ENCODE results near the gene PRELID2.

The PRELID2 gene

DNA sequence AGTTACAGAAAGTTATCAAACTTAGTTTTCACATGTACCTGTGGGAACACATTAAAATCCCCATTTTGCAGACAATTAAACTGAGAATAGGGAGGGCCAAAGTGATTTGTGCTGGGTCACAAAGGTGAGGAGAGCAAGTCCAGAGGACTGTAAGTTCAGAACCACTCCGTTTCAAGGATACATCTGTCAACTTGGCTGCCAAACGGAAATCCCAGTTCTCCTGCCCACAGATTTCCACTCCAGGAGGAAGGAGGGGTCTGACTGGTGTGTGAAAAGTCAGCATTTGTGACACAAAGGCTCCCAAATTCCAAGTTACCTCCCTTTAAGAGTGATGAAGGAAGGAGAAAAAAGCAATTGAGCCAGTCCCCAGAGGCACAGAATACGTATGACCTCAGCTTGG lies 42.3 kb downstream of the PRELID2 start:
- DNase-seq = no peak

DNA sequence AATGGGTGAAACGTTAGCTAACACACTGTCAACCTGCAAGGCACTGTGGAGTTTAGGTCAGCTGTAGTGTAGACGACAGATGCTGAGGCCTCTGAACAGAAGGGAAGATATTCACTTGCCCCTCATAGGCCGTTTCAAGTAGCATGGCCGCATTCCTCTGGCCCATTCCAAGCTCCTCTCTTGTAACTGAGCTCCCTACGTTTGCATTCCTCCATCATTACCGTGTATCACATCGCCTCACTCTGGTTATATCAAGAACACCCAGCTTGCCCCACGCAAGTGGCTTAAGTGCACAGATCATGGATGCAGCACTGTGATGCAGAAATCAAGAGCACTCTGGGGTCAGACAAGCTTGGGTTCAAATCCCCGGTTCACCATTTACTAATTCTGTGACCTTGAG lies 43.3 kb downstream of the PRELID2 start:
- no peak for DNase-seq

DNA sequence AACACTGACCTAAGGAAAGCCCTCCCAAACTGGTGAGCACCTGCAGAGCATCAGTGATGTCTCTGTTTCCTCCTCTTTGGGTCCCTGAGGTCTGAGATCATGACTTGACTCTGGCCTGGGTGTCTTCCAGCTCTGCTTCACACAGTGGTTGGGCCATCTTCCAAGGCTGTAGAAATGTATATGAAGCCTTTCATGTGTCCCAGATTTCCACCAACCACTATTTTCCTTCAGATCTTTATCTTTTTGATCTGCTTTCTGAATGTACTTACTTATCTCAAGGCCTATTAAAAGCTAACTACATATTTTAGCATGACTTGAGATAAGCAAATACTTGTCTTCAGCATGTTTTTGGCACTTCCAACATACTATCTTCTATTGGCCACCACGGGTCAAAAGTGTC lies 47.1 kb downstream of the PRELID2 start:
- DNase-seq = no peak

DNA sequence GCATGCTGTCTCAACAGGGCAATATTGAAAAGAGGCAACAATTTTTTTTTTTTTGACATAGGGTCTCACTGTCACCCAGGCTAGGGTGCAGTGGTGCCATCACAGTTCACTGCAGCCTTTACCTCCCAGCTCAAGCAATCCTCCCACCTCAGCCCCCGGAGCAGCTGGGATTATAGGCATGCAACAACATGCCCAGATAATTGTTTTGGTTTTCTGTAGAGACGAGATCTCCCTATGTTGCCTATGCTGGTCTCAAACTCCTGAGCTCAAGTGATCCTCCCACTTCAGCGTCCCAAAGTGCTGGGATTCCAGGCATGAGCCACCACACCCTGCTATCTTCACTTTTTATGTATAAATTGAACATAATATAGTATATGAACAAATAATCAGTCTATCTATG lies 47.6 kb downstream of the PRELID2 start:
- no peak for DNase-seq

DNA sequence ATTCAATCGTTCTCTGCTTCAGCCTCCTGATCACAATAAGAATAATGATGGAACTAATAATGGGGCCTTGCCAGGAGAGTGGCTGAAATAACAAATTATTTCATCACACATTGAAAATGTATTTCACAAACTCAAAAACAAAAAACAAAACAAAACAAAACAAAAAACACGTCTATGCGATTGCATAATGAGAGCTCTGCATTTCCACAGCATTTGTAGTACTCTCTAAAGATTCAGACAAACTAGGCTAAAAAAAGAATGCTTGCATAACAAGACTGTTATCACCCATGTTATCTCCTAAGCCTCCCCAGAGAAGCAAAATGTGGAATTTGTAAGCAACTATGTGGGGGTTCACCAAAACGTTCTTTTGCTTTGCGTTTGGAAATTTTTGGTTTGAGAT lies 48.1 kb downstream of the PRELID2 start:
- peak; percentile 83 for DNase-seq

DNA sequence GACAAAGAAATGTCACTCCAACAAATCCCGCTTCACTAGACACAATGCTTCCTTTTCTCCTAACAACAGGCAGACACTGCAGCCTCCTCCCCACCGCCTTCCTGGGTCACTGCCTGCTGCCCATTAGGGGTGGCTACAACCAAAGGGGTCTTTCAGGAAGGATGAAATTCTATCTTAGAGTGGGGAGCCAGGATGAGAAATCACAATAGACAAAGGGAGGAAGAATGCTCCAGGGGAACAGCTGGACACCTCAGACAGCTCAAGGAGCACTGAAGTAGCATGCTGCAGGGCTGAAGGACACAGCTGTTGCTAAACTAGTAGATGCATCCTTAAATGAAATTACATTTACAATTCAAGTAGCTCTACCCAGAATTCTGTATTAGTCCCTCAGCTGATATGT lies 54.2 kb downstream of the PRELID2 start:
- DNase-seq = no peak

DNA sequence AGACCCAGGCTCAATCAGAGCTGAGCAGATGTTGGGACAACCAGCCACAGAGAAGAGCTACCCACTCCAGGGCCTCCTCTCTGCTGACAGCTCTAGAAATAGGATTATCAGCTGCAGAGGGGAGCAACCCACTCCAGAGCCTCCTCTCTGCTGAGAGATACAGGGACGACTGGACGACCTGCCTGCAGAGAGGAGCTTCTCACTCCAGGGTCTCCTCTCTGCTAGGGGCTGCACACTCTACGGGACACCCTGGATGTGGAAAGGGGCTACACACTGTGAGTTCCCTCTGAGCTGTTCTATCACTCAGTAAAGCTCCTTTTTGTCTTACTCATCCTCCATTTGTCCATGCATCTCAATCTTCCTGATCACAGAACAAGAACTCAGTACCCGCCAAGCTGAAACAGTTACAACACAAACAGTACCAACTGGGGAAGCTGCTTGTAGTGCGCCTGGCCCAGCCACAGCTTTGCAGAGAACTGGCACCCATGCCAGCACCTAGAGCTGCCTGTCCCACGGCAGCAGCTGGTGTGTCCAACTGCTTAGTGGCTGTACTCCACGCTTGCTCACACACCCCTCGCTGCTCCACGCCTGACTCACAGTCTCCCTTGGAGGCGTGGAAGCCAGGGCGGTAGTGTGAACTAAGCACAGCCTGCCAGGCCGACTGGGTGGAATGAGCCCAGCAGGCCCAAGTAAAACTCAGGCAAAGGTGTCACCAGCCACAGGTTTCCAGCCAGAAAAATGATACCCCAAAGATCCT lies 56.8 kb downstream of the PRELID2 start:
- no peak for DNase-seq

DNA sequence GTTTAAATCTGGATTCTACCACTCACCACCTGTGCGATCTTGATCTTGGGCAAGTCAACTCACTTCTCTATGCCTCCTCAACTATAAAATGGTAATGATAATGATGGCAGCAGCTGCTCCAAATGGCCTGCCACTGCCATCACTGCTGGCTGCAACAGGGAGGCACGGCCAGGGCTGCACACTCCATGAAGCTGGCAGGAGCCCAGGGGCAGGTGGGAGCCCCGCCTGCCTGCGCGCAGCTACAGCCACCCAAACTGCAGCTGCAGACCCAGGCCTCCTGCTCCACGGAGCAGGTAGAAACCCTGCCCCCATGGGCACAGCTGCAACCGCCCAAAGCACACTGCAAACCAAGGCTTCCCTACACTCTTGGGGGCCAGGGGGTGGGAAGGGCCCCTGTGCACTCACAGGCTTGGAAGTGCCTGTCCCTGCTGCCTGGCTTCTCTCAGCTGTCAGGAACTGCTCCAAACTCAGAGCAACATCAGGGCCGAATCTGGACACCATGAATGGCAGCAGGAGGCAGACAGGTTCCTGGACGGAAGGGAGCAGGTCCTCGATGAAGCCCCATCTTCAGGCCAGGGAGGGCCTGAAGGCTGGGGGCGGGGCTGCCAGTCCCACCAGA lies 57.6 kb downstream of the PRELID2 start:
- DNase-seq = no peak

DNA sequence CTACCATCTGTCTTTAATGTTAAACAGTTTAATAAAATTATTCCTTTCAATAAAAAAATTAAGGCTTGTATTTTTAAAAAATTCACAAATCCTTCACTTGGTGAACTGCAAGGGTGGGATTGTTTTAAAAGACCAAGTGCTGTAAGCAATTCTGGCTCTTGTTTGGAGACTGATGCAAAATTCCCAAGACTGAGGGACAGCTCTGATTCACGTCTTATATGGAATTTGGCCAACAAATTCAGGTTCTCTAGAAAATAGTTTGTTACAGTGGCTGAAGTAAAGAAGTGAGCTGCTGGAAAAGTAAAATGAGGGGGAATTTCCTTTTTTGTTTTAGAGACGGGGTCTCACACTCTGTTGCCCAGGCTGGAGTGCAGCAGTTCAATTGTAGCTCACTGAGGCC lies 58.3 kb downstream of the PRELID2 start:
- no peak for DNase-seq

DNA sequence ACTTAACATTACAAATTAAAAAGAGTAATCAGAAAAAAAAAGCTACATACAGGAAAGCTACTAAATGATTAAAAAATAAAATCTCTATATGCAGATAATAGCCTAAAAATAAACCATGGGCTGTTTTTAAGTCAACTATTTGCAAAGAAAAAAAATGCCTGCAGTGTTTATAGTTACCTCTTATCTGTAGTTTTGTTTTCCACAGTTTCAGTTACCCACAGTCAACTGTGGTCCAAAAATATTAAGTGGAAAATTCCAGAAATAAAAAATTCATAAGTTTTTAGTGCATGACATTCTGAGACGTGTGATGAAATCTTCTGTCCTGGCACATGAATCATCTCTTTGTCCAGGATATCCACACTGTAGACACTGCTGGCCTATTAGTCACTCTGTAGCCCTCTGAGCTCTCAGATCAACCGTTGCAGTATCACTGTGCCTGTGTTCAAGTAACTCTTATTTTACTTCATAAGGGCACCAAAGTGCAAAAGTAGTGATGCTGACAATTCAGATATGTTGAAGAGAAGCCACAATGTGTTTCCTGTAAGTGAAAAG lies 59.2 kb downstream of the PRELID2 start:
- peak; percentile 78 for DNase-seq

DNA sequence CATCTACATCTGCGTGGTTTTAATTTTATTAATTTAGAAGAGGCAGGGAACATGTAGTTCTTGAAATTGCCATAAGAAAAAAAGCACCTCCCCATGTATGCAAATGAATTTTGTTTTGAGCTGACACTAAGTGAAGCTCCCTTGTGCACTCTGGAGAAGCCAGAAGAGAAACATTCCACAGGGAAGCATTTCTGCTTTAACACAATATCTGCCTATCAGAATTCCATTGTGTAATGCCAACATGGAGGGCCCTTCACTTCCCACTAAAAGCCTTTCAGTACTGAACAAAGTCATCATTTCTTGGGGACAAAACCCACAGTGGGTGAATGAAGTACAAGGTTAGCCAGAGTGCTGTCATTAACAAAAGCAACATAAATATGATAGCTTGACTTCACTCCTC lies 59.7 kb downstream of the PRELID2 start:
- no peak for DNase-seq

DNA sequence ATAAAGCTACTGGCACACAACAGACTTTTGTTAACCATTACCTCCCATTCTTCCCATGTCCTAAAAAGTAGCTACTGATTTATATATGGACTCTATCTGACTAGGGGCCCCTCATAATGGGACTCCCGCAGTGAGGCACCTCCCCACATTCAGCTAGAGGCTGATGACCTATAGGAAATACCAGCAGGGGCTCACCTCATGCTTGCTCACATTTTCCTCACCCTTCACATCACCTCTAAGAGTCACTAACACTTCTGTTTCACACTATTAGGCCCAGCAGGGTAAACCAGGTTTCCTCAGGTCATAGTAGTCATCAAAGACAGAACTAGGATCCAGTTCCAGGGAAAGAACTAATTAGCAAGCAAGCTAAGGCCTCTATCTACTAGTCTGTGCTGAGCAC lies 60.7 kb downstream of the PRELID2 start:
- DNase-seq = no peak

DNA sequence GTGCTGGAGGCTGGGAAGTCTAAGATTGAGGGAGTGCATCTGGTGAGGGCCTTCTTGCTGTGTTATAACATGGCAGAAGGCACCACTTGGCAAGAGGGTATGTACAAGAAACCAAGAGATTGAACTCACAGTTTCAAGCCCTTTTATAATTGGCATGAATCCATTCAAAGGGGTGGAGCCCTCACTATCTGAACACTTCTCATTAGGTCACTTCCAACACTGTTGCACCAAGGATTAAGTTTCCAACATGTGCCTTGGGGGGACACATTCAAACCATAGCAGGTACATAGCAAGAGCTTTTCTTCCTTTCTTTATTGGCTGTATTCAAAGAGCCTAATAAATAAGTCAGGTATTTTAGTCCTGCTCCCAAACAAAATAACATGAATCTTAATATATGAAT lies 62.7 kb downstream of the PRELID2 start:
- no peak for DNase-seq

DNA sequence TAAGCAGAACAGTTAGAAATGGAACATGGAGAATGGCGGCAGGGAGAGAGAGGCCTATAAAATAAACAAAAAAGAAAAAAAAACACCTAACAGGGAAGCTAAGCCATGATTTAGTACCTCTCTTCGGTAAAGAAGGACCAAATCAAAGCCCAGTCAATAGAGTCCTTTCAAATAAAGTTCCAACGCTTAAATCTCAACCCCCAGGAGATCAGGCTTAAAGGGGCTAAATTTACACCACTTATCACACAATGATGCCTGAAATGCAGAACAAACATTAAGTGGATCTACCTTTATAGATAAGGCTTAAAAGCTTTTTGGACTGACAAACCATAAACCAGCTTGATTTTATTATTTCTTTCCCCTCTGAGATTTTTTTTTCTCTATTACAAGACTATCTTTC lies 66.3 kb downstream of the PRELID2 start:
- no peak for DNase-seq

DNA sequence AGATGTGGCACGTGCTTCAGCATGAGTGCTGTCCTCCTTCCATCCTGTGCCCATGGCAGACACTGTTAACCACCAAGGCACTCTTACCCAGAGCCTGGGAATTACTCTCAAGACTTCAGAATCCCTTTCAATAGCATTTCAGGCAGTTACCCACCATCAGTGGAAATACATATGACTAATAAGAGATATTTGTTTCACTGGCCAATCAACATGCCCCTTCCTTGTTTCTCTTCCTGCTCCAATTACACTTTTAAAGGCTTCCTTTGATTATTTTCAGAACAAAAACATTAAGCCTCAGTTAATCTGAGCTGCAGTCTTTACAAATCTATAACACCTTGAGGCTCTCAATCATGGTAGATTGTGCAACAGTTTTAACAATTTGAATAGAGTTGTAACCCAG lies 70.8 kb downstream of the PRELID2 start:
- DNase-seq = no peak

DNA sequence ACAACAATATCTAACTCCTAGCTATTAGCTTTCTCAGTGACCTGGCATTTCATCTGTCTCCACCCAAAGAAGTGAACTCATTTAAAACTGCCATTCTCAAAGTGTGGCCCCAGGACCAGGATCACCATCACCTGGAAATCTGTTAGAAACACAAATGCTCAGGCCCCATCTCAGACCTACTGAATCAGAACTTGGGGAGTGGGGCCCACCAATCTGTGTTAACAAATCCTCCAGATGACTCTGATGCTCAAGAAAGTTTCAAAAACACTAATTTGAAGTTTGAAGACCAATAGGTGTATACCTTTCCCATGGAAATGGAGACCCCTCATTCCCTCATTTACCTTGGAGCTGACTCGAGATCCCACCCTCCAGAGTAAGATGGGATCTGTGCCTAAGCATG lies 72.3 kb downstream of the PRELID2 start:
- no peak for DNase-seq

DNA sequence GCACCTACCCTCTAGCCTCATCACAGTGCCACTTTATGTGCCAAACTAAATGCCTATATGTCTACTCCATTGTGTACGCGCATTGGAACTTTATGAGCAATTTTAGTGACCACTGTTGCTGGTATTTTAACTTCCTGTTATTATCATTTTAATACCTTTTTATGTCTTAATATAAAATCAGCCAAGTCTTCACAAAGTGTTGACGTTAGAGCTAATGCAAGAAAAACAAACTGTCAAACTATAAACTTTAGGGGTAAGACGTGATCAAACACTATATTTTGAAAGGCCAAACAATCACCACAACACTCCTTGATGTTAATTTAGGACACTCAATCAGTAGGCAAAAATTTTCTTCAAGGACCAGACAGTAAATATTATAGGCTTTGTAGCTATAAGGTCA lies 73.9 kb downstream of the PRELID2 start:
- DNase-seq = no peak

DNA sequence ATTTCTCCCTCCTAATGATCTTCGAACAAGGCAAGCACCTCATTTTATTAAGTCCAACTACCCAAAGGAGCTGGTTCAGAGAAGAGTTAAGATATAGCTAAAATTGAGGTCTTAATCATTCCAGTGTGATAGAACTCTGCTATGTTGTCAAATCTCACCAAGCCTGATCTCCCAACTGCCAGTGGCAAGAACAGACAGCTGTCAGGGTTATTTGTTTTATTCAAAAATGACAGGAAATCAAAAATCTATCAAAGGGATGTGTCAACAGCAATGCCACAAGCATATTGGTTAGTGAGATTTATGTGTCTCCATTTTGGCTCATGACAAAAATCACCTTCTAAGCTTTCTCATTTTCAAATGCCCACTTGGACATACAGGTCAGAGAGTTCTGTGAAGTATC lies 74.5 kb downstream of the PRELID2 start:
- DNase-seq = no peak

DNA sequence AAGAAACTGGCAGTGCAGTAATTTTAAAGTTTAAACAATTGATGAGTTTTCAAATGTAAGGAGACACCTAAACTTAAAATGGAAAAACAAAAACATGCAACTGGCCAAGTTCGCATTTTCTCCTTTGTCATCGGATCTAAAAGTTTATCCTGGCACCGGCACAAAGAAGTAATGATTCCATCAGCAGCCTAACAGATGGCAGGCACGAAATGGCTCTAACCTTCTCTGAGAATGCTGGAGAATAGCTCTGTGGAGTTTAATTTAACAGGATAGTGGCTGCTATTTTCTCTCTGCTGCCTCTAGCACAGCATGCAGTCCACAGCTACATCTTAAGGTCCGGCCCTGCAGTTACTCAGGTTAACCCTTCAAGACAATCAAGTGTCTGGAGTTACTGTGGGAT lies 82.2 kb downstream of the PRELID2 start:
- no peak for DNase-seq

DNA sequence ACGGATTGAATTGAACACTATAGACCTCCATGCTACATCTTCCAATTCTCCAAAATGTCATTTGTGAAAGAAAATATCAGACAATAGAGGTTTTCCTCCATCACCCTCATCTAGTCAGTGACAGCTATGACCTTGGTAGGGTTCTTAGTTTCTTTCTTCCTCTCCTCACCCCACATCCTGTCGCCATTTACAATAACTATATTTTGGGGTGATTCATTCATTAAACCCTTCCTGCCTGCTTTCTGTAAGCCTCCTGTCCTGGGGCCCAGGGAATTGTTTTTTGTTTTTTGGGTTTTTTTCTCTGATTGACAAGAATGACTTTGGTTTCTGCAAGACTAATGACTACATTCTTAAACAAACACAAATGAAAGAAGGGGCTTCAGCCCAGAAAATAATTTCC lies 82.6 kb downstream of the PRELID2 start:
- no peak for DNase-seq

DNA sequence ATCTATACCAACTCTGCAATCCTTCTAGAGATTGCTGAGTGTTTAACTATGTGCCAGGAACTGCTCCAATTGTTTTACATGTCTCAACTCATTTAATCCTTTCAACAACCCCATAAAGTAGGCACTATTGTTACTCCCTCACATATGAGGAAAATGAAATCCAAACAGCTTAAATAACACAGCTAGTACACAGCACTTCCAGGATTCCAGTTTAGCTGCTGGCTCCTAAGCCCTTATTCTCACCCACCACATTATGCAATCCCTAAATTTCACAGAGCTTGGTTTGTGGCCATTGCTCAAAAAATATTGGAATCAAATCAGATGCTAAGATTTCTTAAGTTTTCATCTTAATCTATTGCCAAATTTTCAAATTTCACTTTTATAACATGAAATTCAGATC lies 84.9 kb downstream of the PRELID2 start:
- DNase-seq = no peak

DNA sequence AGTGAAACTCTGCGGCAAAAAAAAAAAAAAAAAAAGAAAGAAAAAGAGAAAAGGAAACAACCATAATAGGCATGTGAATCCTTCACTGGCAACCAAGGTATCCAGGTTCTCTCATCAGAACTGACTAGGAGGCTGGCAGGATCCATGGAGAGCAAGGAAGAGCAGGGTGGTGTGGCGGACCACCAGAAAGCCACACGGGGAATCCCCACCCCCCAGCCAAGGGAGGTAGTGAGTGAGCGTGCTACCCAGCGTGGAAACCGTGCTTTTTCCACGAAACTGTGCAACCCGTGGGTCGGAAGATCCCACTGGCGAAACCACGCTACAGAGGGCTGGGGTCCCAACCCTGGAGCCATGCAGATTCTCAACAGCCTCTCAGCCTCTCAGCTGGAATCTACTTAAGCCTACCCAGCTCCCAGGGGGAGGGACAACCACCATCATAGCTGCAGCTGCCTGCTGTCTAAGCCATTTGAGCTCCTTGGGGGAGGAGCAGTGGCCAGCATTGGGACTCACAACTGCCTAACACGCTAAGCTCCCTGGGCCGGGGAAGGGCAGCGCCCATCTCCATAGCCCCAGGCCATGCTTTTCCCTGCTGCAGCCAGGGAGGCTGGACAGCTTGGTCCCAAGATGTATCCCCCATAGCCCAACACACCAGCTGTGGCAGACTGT lies 91.6 kb downstream of the PRELID2 start:
- DNase-seq = no peak

DNA sequence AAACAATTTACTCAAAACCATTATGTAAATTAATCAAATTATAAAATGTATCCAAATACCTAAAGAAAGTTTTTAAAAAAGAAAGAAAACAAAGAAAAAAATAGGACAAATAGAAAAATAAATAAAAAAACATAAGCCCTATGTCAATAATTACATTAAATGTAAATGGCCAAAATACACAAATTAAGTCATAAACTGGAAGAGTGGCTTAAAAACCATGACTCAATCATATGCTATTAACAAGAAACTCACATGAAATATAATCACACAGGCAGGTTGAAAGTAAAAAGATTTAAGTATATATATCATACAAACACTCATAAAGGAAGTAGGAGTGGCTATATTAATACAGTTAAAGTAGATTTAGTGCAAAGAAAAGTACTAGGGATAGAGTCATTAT lies 95.3 kb downstream of the PRELID2 start:
- DNase-seq = no peak

DNA sequence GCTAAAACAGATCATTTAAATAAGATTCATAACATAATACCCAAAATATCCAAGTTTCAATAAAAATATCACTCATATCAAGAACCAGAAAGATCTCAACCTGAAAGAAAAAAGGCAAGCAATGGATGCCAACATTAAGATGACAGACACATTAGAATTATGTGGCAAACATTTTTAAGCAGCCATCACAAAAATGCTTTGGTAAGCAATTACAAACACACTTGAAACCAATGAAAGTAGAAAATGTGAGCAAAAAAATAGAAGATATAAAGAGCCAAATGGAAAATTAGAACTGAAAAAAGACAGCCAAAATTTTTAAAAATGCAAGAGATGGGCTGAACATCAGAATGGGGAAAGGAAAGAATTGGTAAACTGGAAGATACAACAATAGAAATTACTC lies 96.9 kb downstream of the PRELID2 start:
- no peak for DNase-seq

All from MV-4-11 (cell line).